Coronary artery (tissue), 2 donors: Measurements from ENCODE around the gene GRID1.
"Not testable (repeated sequence)": the region's sequence is repeated elsewhere in the genome, so short reads cannot be mapped to it uniquely, and the experiment has no call there.

ENCODE experiments used
- DNase-seq: peaks from one replicate; pipeline ENCODE4 v3.0.0-alpha.2; 2017; ENCODE audit warnings: low spot score
- H3K27ac ChIP-seq, 2 donors: fragments of 200-600 bp; sonication (generic); one replicate each; pipeline ENCODE4 v1.5.1; 2016 to 2019
- H3K4me3 ChIP-seq: fragments of 200-600 bp; sonication (generic); 2 replicates; pipeline ENCODE4 v1.5.1; 2016; ENCODE audit warnings: mild to moderate bottlenecking, moderate library complexity
- TF ChIP-seq, protein P1 (sequence below): fragments of 200-600 bp; sonication (generic); IDR thresholded peaks from one replicate; pipeline ENCODE4 v1.5.1; 2019; ENCODE audit warnings: antibody characterized with exemption

Gene GRID1

GRCh38 chr10:85848756-85849155 is 517.8 kb downstream of the GRID1 start:
- DNase-seq = peak; percentile 52

DNA sequence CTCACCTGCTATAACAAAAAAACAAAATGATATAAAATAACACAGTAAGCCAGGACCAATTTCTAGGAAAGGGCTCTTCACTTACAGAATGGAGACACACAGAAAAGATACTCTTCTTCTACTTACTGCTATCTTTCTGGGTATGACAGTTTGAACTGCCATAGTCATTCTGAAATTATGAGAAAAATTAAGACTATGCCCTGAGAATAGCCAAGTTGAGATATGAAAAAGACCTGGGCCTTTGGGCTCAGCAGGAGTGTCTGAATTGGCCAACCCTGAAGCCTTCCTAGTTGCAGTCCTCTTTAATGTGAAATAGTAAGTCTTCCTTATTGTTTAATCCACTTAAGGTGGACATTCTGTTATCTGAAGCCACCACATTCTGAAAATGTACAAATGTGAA is 519.5 kb downstream of the GRID1 start:
- no peak overlapping the region for H3K27ac ChIP-seq
- TF ChIP-seq, protein P1, sequence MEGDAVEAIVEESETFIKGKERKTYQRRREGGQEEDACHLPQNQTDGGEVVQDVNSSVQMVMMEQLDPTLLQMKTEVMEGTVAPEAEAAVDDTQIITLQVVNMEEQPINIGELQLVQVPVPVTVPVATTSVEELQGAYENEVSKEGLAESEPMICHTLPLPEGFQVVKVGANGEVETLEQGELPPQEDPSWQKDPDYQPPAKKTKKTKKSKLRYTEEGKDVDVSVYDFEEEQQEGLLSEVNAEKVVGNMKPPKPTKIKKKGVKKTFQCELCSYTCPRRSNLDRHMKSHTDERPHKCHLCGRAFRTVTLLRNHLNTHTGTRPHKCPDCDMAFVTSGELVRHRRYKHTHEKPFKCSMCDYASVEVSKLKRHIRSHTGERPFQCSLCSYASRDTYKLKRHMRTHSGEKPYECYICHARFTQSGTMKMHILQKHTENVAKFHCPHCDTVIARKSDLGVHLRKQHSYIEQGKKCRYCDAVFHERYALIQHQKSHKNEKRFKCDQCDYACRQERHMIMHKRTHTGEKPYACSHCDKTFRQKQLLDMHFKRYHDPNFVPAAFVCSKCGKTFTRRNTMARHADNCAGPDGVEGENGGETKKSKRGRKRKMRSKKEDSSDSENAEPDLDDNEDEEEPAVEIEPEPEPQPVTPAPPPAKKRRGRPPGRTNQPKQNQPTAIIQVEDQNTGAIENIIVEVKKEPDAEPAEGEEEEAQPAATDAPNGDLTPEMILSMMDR = no peak
- no peak for DNase-seq

More at GRCh38 chr10:85848756-85849155, 517.8 kb downstream of the GRID1 start:
- TF ChIP-seq, protein P1 = no peak
- H3K27ac ChIP-seq = no peak overlapping the region
- no peak overlapping the region for H3K4me3 ChIP-seq

GRCh38 chr10:85838660-85839059 is 527.9 kb downstream of the GRID1 start:
- H3K4me3 ChIP-seq, H3K27ac ChIP-seq, DNase-seq: not testable (repeated sequence)

More for the DNA sequence above, 519.5 kb downstream of the GRID1 start:
- H3K4me3 ChIP-seq = no peak overlapping the region

- no peak overlapping the region for H3K4me3 ChIP-seq
- TF ChIP-seq, protein P1 = no peak
- no peak for DNase-seq
- H3K27ac ChIP-seq = no peak overlapping the region
Observed at GRCh38 chr10:85832988-85833387, 533.6 kb downstream of the GRID1 start.

DNA sequence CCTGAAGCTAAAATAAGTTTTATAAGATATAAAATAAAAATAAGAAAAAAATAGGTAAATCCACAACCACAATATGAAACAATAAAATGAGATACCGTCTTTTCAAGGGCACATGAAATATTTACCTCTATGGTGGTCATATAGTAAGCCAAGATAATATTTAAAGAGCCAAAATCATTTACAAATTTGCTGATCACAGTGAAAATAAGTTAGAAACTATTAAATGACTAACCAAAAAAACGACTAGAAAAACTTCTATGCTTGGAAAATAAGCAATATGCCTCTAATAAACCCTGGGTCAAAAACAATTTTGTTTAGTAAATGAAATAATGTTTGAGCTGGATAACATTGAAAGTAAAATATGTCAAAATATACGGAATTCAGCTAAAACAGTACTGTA is 535.2 kb downstream of the GRID1 start:
- Histone ChIP-seq H3K27ac (no peak overlapping the region), H3K4me3 (no peak overlapping the region)
- TF ChIP-seq, protein P1 = no peak
- DNase-seq = no peak

DNA sequence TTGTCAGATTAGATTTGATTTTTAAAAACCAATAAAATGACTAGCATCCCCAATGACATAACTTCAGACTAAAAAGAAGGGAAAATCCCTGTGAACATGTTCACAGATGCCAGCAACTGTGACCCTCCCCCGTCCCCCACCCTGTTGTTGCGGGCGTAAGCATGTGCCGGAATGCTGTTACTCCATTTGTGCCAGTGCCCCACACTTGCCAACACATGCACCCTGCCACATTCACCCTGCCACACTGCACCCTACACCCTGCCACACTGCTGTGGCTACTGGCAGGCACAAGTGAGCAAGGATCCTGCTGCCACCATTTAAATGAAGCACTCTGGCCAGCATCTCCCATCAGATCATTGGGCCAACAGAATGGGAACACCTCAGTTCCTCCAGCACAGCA is 540.2 kb downstream of the GRID1 start:
- TF ChIP-seq, protein P1 = no peak
- H3K4me3 ChIP-seq = no peak overlapping the region
- H3K27ac ChIP-seq = no peak overlapping the region
- DNase-seq = no peak

DNA sequence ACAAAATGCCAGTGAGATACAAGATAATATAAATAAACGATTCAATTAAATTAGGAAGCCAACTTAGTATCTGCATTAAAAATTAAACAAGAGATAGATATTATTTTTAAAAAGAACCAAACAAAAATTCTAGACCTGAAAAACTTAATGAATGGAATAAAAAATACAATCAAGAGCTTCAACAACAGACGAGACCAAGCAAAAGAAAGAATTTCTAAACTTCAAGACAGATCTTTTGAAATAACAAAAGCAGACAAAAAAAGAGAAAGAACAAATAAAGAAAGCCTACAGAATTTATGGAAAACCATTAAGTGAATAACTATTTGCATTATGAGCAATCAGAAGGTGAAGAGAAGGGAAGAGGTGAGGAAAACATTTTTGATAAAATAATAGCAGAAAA is 555.2 kb downstream of the GRID1 start:
- Histone ChIP-seq H3K4me3 (no peak overlapping the region), H3K27ac (no peak overlapping the region)
- TF ChIP-seq, protein P1 = no peak
- no peak for DNase-seq

DNA sequence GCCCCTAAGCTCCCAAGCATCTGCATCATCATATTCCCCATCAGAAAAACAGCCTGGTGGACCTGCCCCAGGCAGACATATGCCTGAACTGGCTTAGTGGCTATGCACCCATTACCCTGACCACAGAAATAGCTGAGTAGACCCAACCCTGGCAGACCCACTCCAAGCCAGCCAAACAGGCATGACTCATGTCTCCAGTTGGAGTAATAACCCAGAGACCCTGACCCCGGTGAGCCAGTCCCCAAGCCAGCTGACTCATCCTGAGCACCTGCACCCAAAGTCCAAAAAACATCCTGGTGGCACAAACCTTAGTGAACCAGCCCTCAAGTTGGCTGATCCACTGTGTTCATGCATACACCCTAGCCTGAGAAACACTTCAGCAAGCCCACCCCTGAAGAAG is 555.9 kb downstream of the GRID1 start:
- Histone ChIP-seq H3K27ac (no peak overlapping the region), H3K4me3 (no peak overlapping the region)
- TF ChIP-seq, protein P1 = no peak
- no peak for DNase-seq
